Chondrocyte (in vitro differentiated cells): Measurements from ENCODE around the gene ST6GALNAC5. TPM values are rescaled to one million over a fixed set of nuclear protein-coding genes. Genes with fewer than 3 reads are reported as not detected.

ENCODE experiments used
- DNase-seq: peaks from one replicate; pipeline ENCODE4 v3.0.0; 2021; ENCODE audit warnings: mixed read lengths, low spot score
- H3K27ac Mint-ChIP-seq: one replicate; pipeline ENCODE4 v1.8.0; 2021; ENCODE audit warnings: mild to moderate bottlenecking, moderate library complexity, mixed read lengths; ENCODE audit not compliant: unreplicated experiment
- H3K27me3 Mint-ChIP-seq: 2 replicates; pipeline ENCODE4 v1.8.0; 2021; ENCODE audit warnings: low read depth, mixed read lengths
- H3K36me3 Mint-ChIP-seq: 2 replicates; pipeline ENCODE4 v1.8.0; 2021; ENCODE audit warnings: low read depth, mixed read lengths
- H3K4me1 Mint-ChIP-seq: 2 replicates; pipeline ENCODE4 v1.8.0; 2021; ENCODE audit warnings: low read depth, mild to moderate bottlenecking, mixed read lengths
- H3K4me3 Mint-ChIP-seq: one replicate; pipeline ENCODE4 v1.8.0; 2021; ENCODE audit warnings: mild to moderate bottlenecking, moderate library complexity, mixed read lengths; ENCODE audit not compliant: unreplicated experiment
- H3K9me3 Mint-ChIP-seq: 2 replicates; pipeline ENCODE4 v1.8.0; 2021; ENCODE audit warnings: low read depth, mixed read lengths
- CTCF ChIP-seq: fragments of 200-600 bp; sonication (generic); IDR thresholded peaks from 2 replicates; pipeline ENCODE4 v1.5.0; 2021; ENCODE audit warnings: antibody characterized with exemption, mild to moderate bottlenecking, moderate library complexity
- total RNA-seq: library from RNA; stranded (reverse); gene quantifications from 3 replicates; pipeline ENCODE4 v1.2.1, GENCODE V29; 2021

The ST6GALNAC5 gene
- total RNA-seq, 1 donor from 2014 or later, result 7.3 TPM

GRCh38 chr1:77024500-77024899 lies 157.2 kb downstream of the ST6GALNAC5 start:
- H3K27me3 Mint-ChIP-seq, result peaks cover 20% of the 10 kb centered on the region
- H3K9me3 Mint-ChIP-seq, result no peaks in the 10 kb centered on the region
- H3K36me3 Mint-ChIP-seq, result no peaks in the 10 kb centered on the region
- H3K4me1 Mint-ChIP-seq, result no peaks in the 10 kb centered on the region
- H3K4me3 Mint-ChIP-seq, result no peak overlapping the region
- no peak for TF ChIP-seq CTCF
- H3K27ac Mint-ChIP-seq, result no peak overlapping the region
- DNase-seq, result no peak

GRCh38 chr1:77025599-77025998 lies 158.3 kb downstream of the ST6GALNAC5 start:
- no peak for DNase-seq
- no peaks in the 10 kb centered on the region for H3K36me3 Mint-ChIP-seq
- H3K27ac Mint-ChIP-seq, result no peak overlapping the region

GRCh38 chr1:77026135-77026534 lies 158.9 kb downstream of the ST6GALNAC5 start:
- Mint-ChIP-seq H3K4me3 (no peak overlapping the region), H3K9me3 (no peaks in the 10 kb centered on the region), H3K27ac (no peak overlapping the region), H3K36me3 (no peaks in the 10 kb centered on the region), H3K4me1 (peaks cover under 1% of the 10 kb centered on the region), H3K27me3 (peaks cover 20% of the 10 kb centered on the region)
- TF ChIP-seq CTCF, result no peak
- no peak for DNase-seq

More at GRCh38 chr1:77025599-77025998, 158.3 kb downstream of the ST6GALNAC5 start:
- H3K27me3 Mint-ChIP-seq, result peaks cover 20% of the 10 kb centered on the region
- H3K9me3 Mint-ChIP-seq, result no peaks in the 10 kb centered on the region
- no peak overlapping the region for H3K4me3 Mint-ChIP-seq
- no peaks in the 10 kb centered on the region for H3K4me1 Mint-ChIP-seq
- TF ChIP-seq CTCF, result no peak

GRCh38 chr1:77026640-77027039 lies 159.4 kb downstream of the ST6GALNAC5 start:
- peaks cover 5% of the 10 kb centered on the region for H3K4me1 Mint-ChIP-seq
- H3K27me3 Mint-ChIP-seq, result peaks cover 17% of the 10 kb centered on the region
- H3K4me3 Mint-ChIP-seq, result no peak overlapping the region
- no peak overlapping the region for H3K27ac Mint-ChIP-seq
- TF ChIP-seq CTCF, result no peak
- no peaks in the 10 kb centered on the region for H3K36me3 Mint-ChIP-seq
- DNase-seq, result no peak
- H3K9me3 Mint-ChIP-seq, result no peaks in the 10 kb centered on the region

- TF ChIP-seq CTCF, result no peak
- Mint-ChIP-seq H3K4me3 (no peak overlapping the region), H3K36me3 (no peaks in the 10 kb centered on the region), H3K9me3 (no peaks in the 10 kb centered on the region), H3K27me3 (peaks cover 19% of the 10 kb centered on the region), H3K4me1 (peaks cover 7% of the 10 kb centered on the region), H3K27ac (no peak overlapping the region)
- no peak for DNase-seq
Measured at GRCh38 chr1:77027847-77028246, 160.6 kb downstream of the ST6GALNAC5 start.
